Measurements from ENCODE around the gene MAGEB4.

The MAGEB4 gene

GRCh38 chrX:30215357-30215843 lies 26.4 kb upstream of the MAGEB4 start, which contains the start of gene MAGEB2:
Gene MAGEB2 (plus strand): TSS chrX:30215563. CDS start chrX:30218581, 3,018 bp downstream.
- no peak within 1 kb of the TSS for H4K91ac ChIP-seq (ENCODE audit: low read depth, low read length)
- no peak for DNase-seq
- WGBS (ENCODE audit: extremely low coverage, insufficient coverage, insufficient read length): no CpG with 5 or more reads among the region's 29 CpGs

DNA sequence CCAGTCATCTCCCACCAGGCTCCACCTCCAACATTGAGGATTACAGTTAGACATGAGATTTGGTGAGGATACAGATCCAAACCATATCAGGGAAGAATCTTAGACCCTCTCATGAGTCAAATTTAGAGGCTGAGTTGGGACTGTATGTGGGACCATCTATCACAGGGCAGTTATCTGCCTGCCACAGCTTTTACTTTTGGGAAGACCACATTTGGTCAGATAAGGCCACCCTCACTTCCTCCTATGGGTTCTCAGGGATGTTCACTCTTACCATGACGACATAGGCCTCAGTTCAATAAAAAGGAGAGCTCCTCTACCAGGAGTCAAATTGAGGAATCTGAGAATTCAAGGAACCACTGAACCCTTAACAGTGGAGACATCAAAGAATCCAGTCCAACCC lies 24.3 kb upstream of the MAGEB4 start:
- Histone ChIP-seq H3K9ac (ENCODE audit: low read length) (no peak overlapping the region), H3K9me3 (ENCODE audit: insufficient read depth, low read depth, low read length) (no peaks in the 10 kb centered on the region), H3K79me1 (ENCODE audit: low read length) (no peaks in the 10 kb centered on the region), H3K36me3 (ENCODE audit: control insufficient read depth in 1 of 2, insufficient read depth in 2 of 2, low read length in 2 of 2) (no peaks in the 10 kb centered on the region), H3K14ac (ENCODE audit: low read length) (no peak overlapping the region), H3K4me3 (ENCODE audit: low read depth, low read length) (no peak overlapping the region), H3K79me2 (ENCODE audit: control insufficient read depth, insufficient read depth, low read length, poor library complexity) (no peaks in the 10 kb centered on the region), H4K12ac (ENCODE audit: low read depth, low read length) (no peak overlapping the region), H3K23ac (ENCODE audit: low read length) (no peak overlapping the region), H2BK12ac (ENCODE audit: low read length) (no peak overlapping the region), H2BK120ac (ENCODE audit: insufficient read depth, low read length, poor library complexity) (no peak overlapping the region), H3K4me1 (ENCODE audit: control insufficient read depth in 1 of 2, insufficient read depth in 2 of 2, low read length in 2 of 2) (no peaks in the 10 kb centered on the region), H2BK5ac (ENCODE audit: low read depth, low read length, poor library complexity) (no peak overlapping the region), H3K4ac (ENCODE audit: low read depth, low read length) (no peak overlapping the region), H4K8ac (ENCODE audit: low read depth, low read length) (no peak overlapping the region), H3K27me3 (ENCODE audit: insufficient read depth, low read length) (no peaks in the 10 kb centered on the region), H4K91ac (ENCODE audit: low read depth, low read length) (no peak overlapping the region), H2AK5ac (ENCODE audit: low read length) (no peak overlapping the region), H3K18ac (ENCODE audit: low read length) (no peak overlapping the region), H2AFZ (ENCODE audit: insufficient read depth, low read length, poor library complexity) (no peak overlapping the region), H3K4me2 (ENCODE audit: low read length) (no peak overlapping the region), H3K27ac (ENCODE audit: low read depth, low read length) (no peak overlapping the region)
- DNase-seq: no peak
- no CpG with 5 or more reads among the region's 1 CpG for WGBS (ENCODE audit: extremely low coverage, insufficient coverage, insufficient read length)

More at GRCh38 chrX:30215357-30215843, 26.4 kb upstream of the MAGEB4 start, which contains the start of gene MAGEB2:
- H3K4me2 ChIP-seq (ENCODE audit: low read length): no peak within 1 kb of the TSS
- H3K23ac ChIP-seq (ENCODE audit: low read length): no peak within 1 kb of the TSS
- H2BK120ac ChIP-seq (ENCODE audit: insufficient read depth, low read length, poor library complexity): no peak within 1 kb of the TSS
- H4K8ac ChIP-seq (ENCODE audit: low read depth, low read length): no peak within 1 kb of the TSS
- no peak within 1 kb of the TSS for H3K27ac ChIP-seq (ENCODE audit: low read depth, low read length)
- no peaks in the 10 kb centered on the region for H3K36me3 ChIP-seq (ENCODE audit: control insufficient read depth in 1 of 2, insufficient read depth in 2 of 2, low read length in 2 of 2)
- H3K4me3 ChIP-seq (ENCODE audit: low read depth, low read length): no peak within 1 kb of the TSS
- no peak within 1 kb of the TSS for H3K14ac ChIP-seq (ENCODE audit: low read length)
- H3K9ac ChIP-seq (ENCODE audit: low read length): no peak within 1 kb of the TSS
- no peaks in the 10 kb centered on the region for H3K9me3 ChIP-seq (ENCODE audit: insufficient read depth, low read depth, low read length)
- H4K12ac ChIP-seq (ENCODE audit: low read depth, low read length): no peak within 1 kb of the TSS
- H3K27me3 ChIP-seq (ENCODE audit: insufficient read depth, low read length): no peaks in the 10 kb centered on the region
- no peak within 1 kb of the TSS for H2AK5ac ChIP-seq (ENCODE audit: low read length)
- no peaks in the 10 kb centered on the region for H3K4me1 ChIP-seq (ENCODE audit: control insufficient read depth in 1 of 2, insufficient read depth in 2 of 2, low read length in 2 of 2)
- H3K79me2 ChIP-seq (ENCODE audit: control insufficient read depth, insufficient read depth, low read length, poor library complexity): no peaks in the 10 kb centered on the region
- no peak within 1 kb of the TSS for H2BK12ac ChIP-seq (ENCODE audit: low read length)
- no peak within 1 kb of the TSS for H2BK5ac ChIP-seq (ENCODE audit: low read depth, low read length, poor library complexity)
- no peak within 1 kb of the TSS for H2AFZ ChIP-seq (ENCODE audit: insufficient read depth, low read length, poor library complexity)
- no peak within 1 kb of the TSS for H3K18ac ChIP-seq (ENCODE audit: low read length)
- H3K4ac ChIP-seq (ENCODE audit: low read depth, low read length): no peak within 1 kb of the TSS
- no peaks in the 10 kb centered on the region for H3K79me1 ChIP-seq (ENCODE audit: low read length)

DNA sequence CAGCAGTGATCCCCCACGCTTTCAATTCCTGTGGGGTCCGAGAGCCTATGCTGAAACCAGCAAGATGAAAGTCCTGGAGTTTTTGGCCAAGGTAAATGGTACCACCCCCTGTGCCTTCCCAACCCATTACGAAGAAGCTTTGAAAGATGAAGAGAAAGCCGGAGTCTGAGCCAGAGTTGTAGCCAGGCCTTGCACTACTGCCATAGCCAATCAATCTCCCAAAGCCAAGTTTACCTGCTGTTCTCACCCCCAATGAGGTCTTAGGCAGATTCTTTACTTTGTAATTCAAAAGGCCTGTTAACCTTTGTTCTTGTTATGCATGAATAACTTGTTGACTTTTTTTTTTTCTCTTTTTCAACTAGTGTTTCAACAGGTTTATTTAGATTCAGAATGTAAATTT lies 22.4 kb upstream of the MAGEB4 start:
- no peak overlapping the region for H4K91ac ChIP-seq (ENCODE audit: low read depth, low read length)
- H3K27me3 ChIP-seq (ENCODE audit: insufficient read depth, low read length): no peaks in the 10 kb centered on the region
- H3K4me3 ChIP-seq (ENCODE audit: low read depth, low read length): no peak overlapping the region
- H3K4me2 ChIP-seq (ENCODE audit: low read length): no peak overlapping the region
- WGBS (ENCODE audit: extremely low coverage, insufficient coverage, insufficient read length): no CpG with 5 or more reads among the region's 4 CpGs
- no peaks in the 10 kb centered on the region for H3K79me2 ChIP-seq (ENCODE audit: control insufficient read depth, insufficient read depth, low read length, poor library complexity)
- H2AK5ac ChIP-seq (ENCODE audit: low read length): no peak overlapping the region
- H4K12ac ChIP-seq (ENCODE audit: low read depth, low read length): no peak overlapping the region
- no peaks in the 10 kb centered on the region for H3K79me1 ChIP-seq (ENCODE audit: low read length)
- no peak overlapping the region for H3K23ac ChIP-seq (ENCODE audit: low read length)
- H3K27ac ChIP-seq (ENCODE audit: low read depth, low read length): no peak overlapping the region
- no peak overlapping the region for H3K4ac ChIP-seq (ENCODE audit: low read depth, low read length)
- H3K9ac ChIP-seq (ENCODE audit: low read length): no peak overlapping the region
- H3K9me3 ChIP-seq (ENCODE audit: insufficient read depth, low read depth, low read length): no peaks in the 10 kb centered on the region
- no peak overlapping the region for H2BK5ac ChIP-seq (ENCODE audit: low read depth, low read length, poor library complexity)
- no peaks in the 10 kb centered on the region for H3K4me1 ChIP-seq (ENCODE audit: control insufficient read depth in 1 of 2, insufficient read depth in 2 of 2, low read length in 2 of 2)
- H2BK120ac ChIP-seq (ENCODE audit: insufficient read depth, low read length, poor library complexity): no peak overlapping the region
- H2BK12ac ChIP-seq (ENCODE audit: low read length): no peak overlapping the region
- no peak overlapping the region for H3K18ac ChIP-seq (ENCODE audit: low read length)
- no peak for DNase-seq
- H4K8ac ChIP-seq (ENCODE audit: low read depth, low read length): no peak overlapping the region
- H3K36me3 ChIP-seq (ENCODE audit: control insufficient read depth in 1 of 2, insufficient read depth in 2 of 2, low read length in 2 of 2): no peaks in the 10 kb centered on the region
- no peak overlapping the region for H3K14ac ChIP-seq (ENCODE audit: low read length)
- H2AFZ ChIP-seq (ENCODE audit: insufficient read depth, low read length, poor library complexity): no peak overlapping the region

DNA sequence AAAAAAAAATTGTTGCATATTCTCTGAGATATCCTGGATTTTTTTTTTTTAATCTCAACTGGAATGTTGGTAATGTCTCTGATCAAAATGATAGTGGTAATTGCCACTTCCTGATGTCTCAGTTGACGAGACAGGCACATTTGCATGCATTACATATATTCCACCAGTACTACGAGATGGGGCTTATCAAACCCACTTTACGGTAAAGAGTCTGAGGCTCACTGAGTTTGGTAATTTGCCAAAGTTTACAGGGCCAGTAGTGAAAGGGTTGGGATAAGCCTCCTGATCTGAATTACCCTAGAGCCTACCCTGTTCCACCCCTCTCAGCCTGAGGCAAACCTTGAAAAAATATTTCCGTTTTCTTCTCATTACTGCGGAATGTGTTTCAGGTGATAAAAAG lies 21.1 kb upstream of the MAGEB4 start:
- H3K79me2 ChIP-seq (ENCODE audit: control insufficient read depth, insufficient read depth, low read length, poor library complexity): no peaks in the 10 kb centered on the region

More for the DNA sequence above, 21.1 kb upstream of the MAGEB4 start:
- no peak overlapping the region for H4K91ac ChIP-seq (ENCODE audit: low read depth, low read length)
- H3K4me3 ChIP-seq (ENCODE audit: low read depth, low read length): no peak overlapping the region
- no peak overlapping the region for H3K14ac ChIP-seq (ENCODE audit: low read length)
- no peaks in the 10 kb centered on the region for H3K9me3 ChIP-seq (ENCODE audit: insufficient read depth, low read depth, low read length)
- H2BK5ac ChIP-seq (ENCODE audit: low read depth, low read length, poor library complexity): no peak overlapping the region
- no peak overlapping the region for H4K12ac ChIP-seq (ENCODE audit: low read depth, low read length)
- no peak overlapping the region for H3K18ac ChIP-seq (ENCODE audit: low read length)
- no peak overlapping the region for H2BK120ac ChIP-seq (ENCODE audit: insufficient read depth, low read length, poor library complexity)
- no peak overlapping the region for H2AK5ac ChIP-seq (ENCODE audit: low read length)
- no peak overlapping the region for H3K4ac ChIP-seq (ENCODE audit: low read depth, low read length)
- H3K9ac ChIP-seq (ENCODE audit: low read length): no peak overlapping the region
- H2AFZ ChIP-seq (ENCODE audit: insufficient read depth, low read length, poor library complexity): no peak overlapping the region
- H3K27ac ChIP-seq (ENCODE audit: low read depth, low read length): no peak overlapping the region
- no peak overlapping the region for H4K8ac ChIP-seq (ENCODE audit: low read depth, low read length)
- H3K27me3 ChIP-seq (ENCODE audit: insufficient read depth, low read length): no peaks in the 10 kb centered on the region
- H3K4me1 ChIP-seq (ENCODE audit: control insufficient read depth in 1 of 2, insufficient read depth in 2 of 2, low read length in 2 of 2): no peaks in the 10 kb centered on the region
- no peak overlapping the region for H3K4me2 ChIP-seq (ENCODE audit: low read length)
- no peaks in the 10 kb centered on the region for H3K79me1 ChIP-seq (ENCODE audit: low read length)
- H3K36me3 ChIP-seq (ENCODE audit: control insufficient read depth in 1 of 2, insufficient read depth in 2 of 2, low read length in 2 of 2): no peaks in the 10 kb centered on the region
- no CpG with 5 or more reads among the region's 5 CpGs for WGBS (ENCODE audit: extremely low coverage, insufficient coverage, insufficient read length)
- DNase-seq: peak; percentile 1 to 33
- no peak overlapping the region for H3K23ac ChIP-seq (ENCODE audit: low read length)
- H2BK12ac ChIP-seq (ENCODE audit: low read length): no peak overlapping the region

Data from trophoblast cell (in vitro differentiated cells and primary cell).